Neural progenitor cell (in vitro differentiated cells): ENCODE data around the gene B3GLCT. TPM values are rescaled to one million over a fixed set of nuclear protein-coding genes. Genes with fewer than 3 reads are reported as not detected.

Source experiments
- DNase-seq: peaks from one replicate; pipeline ENCODE4 v3.0.0-alpha.2; 2016; ENCODE audit warnings: low spot score
- H2AFZ ChIP-seq: fragments of 200-600 bp; sonication (generic); replicated peaks from 2 replicates; pipeline ENCODE4 v1.6.1; 2016; ENCODE audit warnings: antibody characterized with exemption
- H3F3A ChIP-seq: fragments of 200-600 bp; sonication (generic); 2 replicates; pipeline ENCODE4 v1.6.1; 2016; ENCODE audit warnings: antibody characterized with exemption, low read depth
- H3K27ac ChIP-seq: fragments of 200-600 bp; sonication (generic); 2 replicates; pipeline ENCODE4 v1.5.1; 2016; ENCODE audit warnings: mild to moderate bottlenecking
- H3K27me3 ChIP-seq: fragments of 200-600 bp; sonication (generic); 2 replicates; pipeline ENCODE4 v1.6.1; 2016; ENCODE audit warnings: mild to moderate bottlenecking, moderate library complexity
- H3K36me3 ChIP-seq: fragments of 200-600 bp; sonication (generic); 2 replicates; pipeline ENCODE4 v1.5.1; 2016
- H3K4me1 ChIP-seq: fragments of 200-600 bp; sonication (generic); 2 replicates; pipeline ENCODE4 v1.6.1; 2016; ENCODE audit warnings: mixed run types
- H3K4me2 ChIP-seq: fragments of 200-600 bp; sonication (generic); 2 replicates; pipeline ENCODE4 v1.6.1; 2016
- H3K4me3 ChIP-seq: fragments of 200-600 bp; sonication (generic); 2 replicates; pipeline ENCODE4 v1.5.1; 2016
- H3K79me2 ChIP-seq: fragments of 200-600 bp; sonication (generic); 2 replicates; pipeline ENCODE4 v1.6.1; 2016; ENCODE audit warnings: low read depth
- H3K9ac ChIP-seq: fragments of 200-600 bp; sonication (generic); 2 replicates; pipeline ENCODE4 v1.6.1; 2016
- H3K9me3 ChIP-seq: fragments of 200-600 bp; sonication (generic); 2 replicates; pipeline ENCODE4 v1.5.1; 2016; ENCODE audit warnings: low read depth
- H4K20me1 ChIP-seq: fragments of 200-600 bp; sonication (generic); 2 replicates; pipeline ENCODE4 v1.6.1; 2016; ENCODE audit warnings: low read depth
- H3K27ac Mint-ChIP-seq: 3 replicates; pipeline ENCODE4 v1.8.0; 2021; ENCODE audit warnings: mixed read lengths
- H3K27me3 Mint-ChIP-seq: 2 replicates; pipeline ENCODE4 v1.8.0; 2022; ENCODE audit warnings: low read depth, mild to moderate bottlenecking, inconsistent platforms, moderate library complexity, mixed read lengths; ENCODE audit not compliant: insufficient read depth
- H3K36me3 Mint-ChIP-seq: 3 replicates; pipeline ENCODE4 v1.8.0; 2021; ENCODE audit warnings: mixed read lengths
- H3K4me1 Mint-ChIP-seq: 3 replicates; pipeline ENCODE4 v1.8.0; 2021; ENCODE audit warnings: mixed read lengths
- H3K4me3 Mint-ChIP-seq: 3 replicates; pipeline ENCODE4 v1.8.0; 2021; ENCODE audit warnings: mild to moderate bottlenecking, moderate library complexity, mixed read lengths
- H3K9me3 Mint-ChIP-seq: 3 replicates; pipeline ENCODE4 v1.8.0; 2020; ENCODE audit warnings: mixed read lengths
- CTCF ChIP-seq: fragments of 200-600 bp; sonication (generic); IDR thresholded peaks from 2 replicates; pipeline ENCODE4 v1.5.1; 2017; ENCODE audit warnings: antibody characterized with exemption, mild to moderate bottlenecking
- EZH2 ChIP-seq: fragments of 200-600 bp; sonication (generic); IDR thresholded peaks from 2 replicates; pipeline ENCODE4 v1.6.1; 2017; ENCODE audit warnings: antibody characterized with exemption, mild to moderate bottlenecking, moderate library complexity
- EZH2phosphoT487 ChIP-seq: fragments of 200-600 bp; sonication (generic); IDR thresholded peaks from 2 replicates; pipeline ENCODE4 v1.6.1; 2017; ENCODE audit warnings: antibody characterized with exemption
- total RNA-seq: library from RNA; depleted of rRNA; stranded (reverse); fragments of >200 nt; gene quantifications from 2 replicates; pipeline ENCODE4 v1.2.3, GENCODE V29; 2015; ENCODE audit warnings: low replicate concordance

B3GLCT gene
- total RNA-seq, 1 donor from 2014 or later, result 16.9 TPM

GRCh38 chr13:31192306-31192705, 7.5 kb upstream of the B3GLCT start:
- no peaks in the 10 kb centered on the region for H3K4me1 ChIP-seq
- H3K27ac ChIP-seq, result no peak overlapping the region
- H2AFZ ChIP-seq, result no peak overlapping the region
- H3K4me2 ChIP-seq, result no peak overlapping the region
- H4K20me1 ChIP-seq, result no peaks in the 10 kb centered on the region
- H3K79me2 ChIP-seq, result no peaks in the 10 kb centered on the region
- no peaks in the 10 kb centered on the region for H3K27me3 ChIP-seq
- no peak for TF ChIP-seq CTCF
- no peak for TF ChIP-seq EZH2
- no peak overlapping the region for H3K4me3 ChIP-seq
- no peaks in the 10 kb centered on the region for H3K36me3 Mint-ChIP-seq
- H3K9me3 Mint-ChIP-seq, result peaks cover 10% of the 10 kb centered on the region
- H3K27me3 Mint-ChIP-seq, result no peaks in the 10 kb centered on the region
- no peak for DNase-seq
- no peaks in the 10 kb centered on the region for H3K36me3 ChIP-seq
- no peak overlapping the region for H3K9ac ChIP-seq
- H3K4me3 Mint-ChIP-seq, result no peak overlapping the region
- H3F3A ChIP-seq, result no peaks in the 10 kb centered on the region
- no peaks in the 10 kb centered on the region for H3K4me1 Mint-ChIP-seq
- no peak overlapping the region for H3K27ac Mint-ChIP-seq
- no peaks in the 10 kb centered on the region for H3K9me3 ChIP-seq

GRCh38 chr13:31195616-31196015, 4.2 kb upstream of the B3GLCT start:
- H3F3A ChIP-seq, result peaks cover 12% of the 10 kb centered on the region
- Mint-ChIP-seq H3K4me3 (no peak overlapping the region), H3K4me1 (no peaks in the 10 kb centered on the region), H3K36me3 (no peaks in the 10 kb centered on the region), H3K27me3 (no peaks in the 10 kb centered on the region), H3K27ac (no peak overlapping the region), H3K9me3 (no peaks in the 10 kb centered on the region)
- H3K4me1 ChIP-seq, result peaks cover 10% of the 10 kb centered on the region
- no peaks in the 10 kb centered on the region for H3K9me3 ChIP-seq
- no peaks in the 10 kb centered on the region for H3K79me2 ChIP-seq
- H3K9ac ChIP-seq, result no peak overlapping the region
- TF ChIP-seq EZH2phosphoT487 (no peak), CTCF (no peak), EZH2 (no peak)
- H3K4me3 ChIP-seq, result no peak overlapping the region
- no peaks in the 10 kb centered on the region for H3K27me3 ChIP-seq
- no peak overlapping the region for H3K4me2 ChIP-seq
- no peaks in the 10 kb centered on the region for H4K20me1 ChIP-seq
- no peak overlapping the region for H2AFZ ChIP-seq
- H3K36me3 ChIP-seq, result no peaks in the 10 kb centered on the region
- no peak for DNase-seq
- H3K27ac ChIP-seq, result no peak overlapping the region

GRCh38 chr13:31196992-31197391, 2.8 kb upstream of the B3GLCT start:
- DNase-seq, result no peak
- Mint-ChIP-seq H3K4me3 (no peak overlapping the region), H3K27ac (no peak overlapping the region), H3K36me3 (no peaks in the 10 kb centered on the region), H3K4me1 (peaks cover 6% of the 10 kb centered on the region), H3K9me3 (no peaks in the 10 kb centered on the region), H3K27me3 (no peaks in the 10 kb centered on the region)
- TF ChIP-seq CTCF, result no peak
- no peak for TF ChIP-seq EZH2
- no peak for TF ChIP-seq EZH2phosphoT487
- H3K4me1 ChIP-seq, result peaks cover 18% of the 10 kb centered on the region
- H3K36me3 ChIP-seq, result no peaks in the 10 kb centered on the region
- H3K27ac ChIP-seq, result no peak overlapping the region
- no peak overlapping the region for H3K4me2 ChIP-seq
- no peaks in the 10 kb centered on the region for H4K20me1 ChIP-seq
- H3K9ac ChIP-seq, result no peak overlapping the region
- H3F3A ChIP-seq, result peaks cover 12% of the 10 kb centered on the region
- H3K9me3 ChIP-seq, result no peaks in the 10 kb centered on the region
- peaks cover 10% of the 10 kb centered on the region for H3K79me2 ChIP-seq
- H2AFZ ChIP-seq, result peak overlapping the region; percentile 22
- peaks cover 5% of the 10 kb centered on the region for H3K27me3 ChIP-seq
- no peak overlapping the region for H3K4me3 ChIP-seq

- Histone ChIP-seq H3K27ac (no peak overlapping the region), H4K20me1 (no peaks in the 10 kb centered on the region), H3K79me2 (peaks cover 11% of the 10 kb centered on the region), H3K9me3 (no peaks in the 10 kb centered on the region), H3K4me1 (peaks cover 18% of the 10 kb centered on the region), H2AFZ (no peak overlapping the region), H3K4me2 (no peak overlapping the region), H3K9ac (no peak overlapping the region), H3K36me3 (no peaks in the 10 kb centered on the region), H3F3A (peaks cover 12% of the 10 kb centered on the region), H3K27me3 (peaks cover 5% of the 10 kb centered on the region), H3K4me3 (no peak overlapping the region)
- Mint-ChIP-seq H3K4me3 (peak overlapping the region; percentile 34), H3K36me3 (no peaks in the 10 kb centered on the region), H3K27me3 (no peaks in the 10 kb centered on the region), H3K4me1 (peaks cover 6% of the 10 kb centered on the region), H3K9me3 (no peaks in the 10 kb centered on the region), H3K27ac (no peak overlapping the region)
- no peak for TF ChIP-seq EZH2phosphoT487
- TF ChIP-seq EZH2, result no peak
- TF ChIP-seq CTCF, result no peak
- DNase-seq, result no peak
These were observed 1.3 kb upstream of the B3GLCT start for GRCh38 chr13:31198519-31198918.
